NCI-H2029 treated with DMSO at 0.1 percent for 48 hours (cell line): ENCODE results near the gene ATF3.
"Not testable (repeated sequence)": the region's sequence is repeated elsewhere in the genome, so short reads cannot be mapped to it uniquely, and the experiment has no call there.

Experiments used
- DNase-seq: peaks from one replicate; lab custom pipeline; 2025; lab: John Stamatoyannopoulos, UW

ATF3 gene

DNA sequence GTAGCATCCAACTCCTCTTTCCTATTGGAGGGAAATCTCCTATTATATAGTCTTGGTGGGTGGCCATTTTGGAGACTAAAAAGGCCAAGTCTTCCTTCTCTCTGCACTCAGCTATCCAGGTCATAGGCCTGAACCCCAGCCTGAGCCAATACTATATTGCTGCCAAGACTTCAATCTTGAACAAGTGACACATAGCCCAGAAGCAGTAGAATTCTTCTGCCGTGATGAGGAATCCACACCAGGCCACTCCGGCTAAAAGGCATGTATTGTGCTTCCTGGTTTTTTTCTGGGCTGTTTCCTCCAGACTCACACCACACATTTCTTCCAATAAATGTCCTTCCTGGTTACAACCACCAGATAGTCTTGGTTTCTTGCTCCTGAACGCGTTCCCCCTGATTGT is 43.0 kb downstream of the ATF3 start:
- no peak for DNase-seq

DNA sequence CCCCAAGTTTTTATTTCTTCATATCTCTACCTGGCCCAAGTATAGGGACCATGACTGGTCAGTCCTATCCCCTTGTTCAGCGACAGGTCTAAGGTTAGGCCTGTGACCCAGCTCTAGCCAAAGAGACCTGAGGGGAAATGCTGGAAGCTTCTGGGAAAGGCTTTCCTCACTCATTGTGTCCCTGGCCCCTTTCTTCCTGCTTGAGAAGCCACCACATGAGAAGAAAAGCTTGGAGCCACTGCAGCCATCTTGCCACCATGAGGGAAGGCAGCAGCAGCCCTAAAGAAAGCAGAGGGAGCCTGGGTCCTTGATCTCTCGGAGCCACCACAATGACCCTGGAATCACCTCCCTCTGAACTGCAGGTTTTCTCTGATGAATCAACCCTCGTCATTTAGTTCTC is 43.4 kb downstream of the ATF3 start:
- no peak for DNase-seq

DNA sequence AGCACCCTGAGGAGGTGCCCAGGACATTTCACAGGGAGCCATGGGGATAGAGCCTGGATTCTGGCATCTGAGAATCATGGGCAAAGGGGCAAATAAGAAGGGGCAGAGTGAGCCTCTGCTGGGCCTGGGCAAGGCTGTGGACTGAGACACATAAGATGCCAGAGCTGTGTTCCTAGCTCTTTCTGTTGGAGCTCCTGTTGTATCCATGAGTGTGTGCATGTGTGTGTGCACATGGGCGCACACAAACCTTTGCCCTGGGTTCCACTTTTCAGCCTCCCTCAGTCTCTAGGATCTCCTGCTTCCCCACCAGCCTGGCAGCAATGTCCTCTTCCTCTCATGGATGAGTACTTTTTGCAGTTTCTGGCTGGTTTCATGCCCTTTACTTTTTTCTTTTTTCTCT is 44.0 kb downstream of the ATF3 start:
- DNase-seq: no peak

DNA sequence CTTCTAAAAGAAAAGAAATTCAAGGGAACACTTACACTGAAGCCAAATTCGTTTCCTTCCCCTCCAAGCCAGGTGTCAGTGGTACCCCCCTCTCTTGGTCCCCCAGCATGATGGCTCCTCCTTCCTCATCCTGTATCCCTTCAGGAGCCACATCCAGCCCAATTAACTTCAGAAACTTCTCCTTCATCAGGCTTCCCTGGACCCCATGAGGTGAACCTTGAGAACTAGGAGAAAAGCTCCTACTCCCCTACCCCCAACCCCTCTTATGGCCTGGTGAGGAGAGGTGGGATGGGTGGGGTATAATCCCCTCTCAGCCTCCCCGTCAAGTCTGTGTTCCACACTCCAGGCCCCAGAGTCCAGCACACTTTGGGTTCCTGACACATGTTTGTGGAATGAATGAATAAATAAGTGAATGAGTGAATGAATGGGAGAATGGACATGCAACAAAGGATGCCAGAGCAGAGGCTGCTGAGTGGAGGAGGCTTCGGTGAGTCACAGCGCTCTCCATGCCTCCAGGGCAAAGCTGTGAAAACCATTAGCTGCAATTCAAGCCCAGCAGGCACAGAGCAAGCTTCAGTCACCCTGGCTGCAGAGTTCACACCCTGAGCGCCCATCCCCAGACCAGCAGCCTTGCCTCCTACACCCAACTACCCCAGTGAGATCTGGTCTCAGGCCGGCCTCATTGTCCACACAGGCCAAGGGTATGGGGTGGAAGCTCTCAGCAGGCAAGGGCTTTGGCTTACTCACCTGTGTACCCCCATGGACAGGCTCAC is 47.3 kb downstream of the ATF3 start:
- no peak for DNase-seq

DNA sequence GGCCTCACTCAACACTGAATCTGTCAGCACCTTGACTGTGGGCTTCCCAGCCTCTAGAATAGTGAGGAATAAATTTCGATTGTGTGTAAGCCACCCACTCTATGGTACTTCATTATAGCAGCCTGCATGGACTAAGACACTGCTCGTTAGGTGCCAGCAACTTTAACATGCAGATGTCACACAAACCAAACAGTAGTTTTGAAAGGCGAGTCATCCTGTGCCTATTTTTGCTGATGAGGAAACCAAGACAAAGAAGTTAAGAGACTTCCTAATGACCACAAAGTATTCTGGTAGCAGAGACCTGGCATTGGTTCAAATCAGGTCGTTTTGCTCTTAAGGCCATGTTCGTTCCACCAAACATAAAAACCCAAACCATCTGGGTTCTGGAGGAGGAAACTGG is 48.2 kb downstream of the ATF3 start:
- DNase-seq: no peak

DNA sequence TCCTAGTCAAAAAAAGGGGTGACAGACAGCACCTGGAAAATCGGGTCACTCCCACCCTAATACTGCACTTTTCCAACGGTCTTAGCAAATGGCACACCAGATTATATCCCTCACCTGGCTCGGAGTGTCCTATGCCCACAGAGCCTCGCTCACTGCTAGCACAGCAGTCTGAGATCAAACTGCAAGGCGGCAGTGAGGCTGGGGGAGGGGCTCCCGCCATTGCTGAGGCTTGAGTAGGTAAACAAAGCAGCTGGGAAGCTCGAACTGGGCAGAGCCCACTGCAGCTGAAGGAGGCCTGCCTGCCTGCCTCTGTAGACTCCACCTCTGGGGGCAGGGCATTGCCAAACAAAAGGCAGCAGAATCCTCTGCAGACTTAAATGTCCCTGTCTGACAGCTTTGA is 49.7 kb downstream of the ATF3 start:
- not testable (repeated sequence) for DNase-seq

DNA sequence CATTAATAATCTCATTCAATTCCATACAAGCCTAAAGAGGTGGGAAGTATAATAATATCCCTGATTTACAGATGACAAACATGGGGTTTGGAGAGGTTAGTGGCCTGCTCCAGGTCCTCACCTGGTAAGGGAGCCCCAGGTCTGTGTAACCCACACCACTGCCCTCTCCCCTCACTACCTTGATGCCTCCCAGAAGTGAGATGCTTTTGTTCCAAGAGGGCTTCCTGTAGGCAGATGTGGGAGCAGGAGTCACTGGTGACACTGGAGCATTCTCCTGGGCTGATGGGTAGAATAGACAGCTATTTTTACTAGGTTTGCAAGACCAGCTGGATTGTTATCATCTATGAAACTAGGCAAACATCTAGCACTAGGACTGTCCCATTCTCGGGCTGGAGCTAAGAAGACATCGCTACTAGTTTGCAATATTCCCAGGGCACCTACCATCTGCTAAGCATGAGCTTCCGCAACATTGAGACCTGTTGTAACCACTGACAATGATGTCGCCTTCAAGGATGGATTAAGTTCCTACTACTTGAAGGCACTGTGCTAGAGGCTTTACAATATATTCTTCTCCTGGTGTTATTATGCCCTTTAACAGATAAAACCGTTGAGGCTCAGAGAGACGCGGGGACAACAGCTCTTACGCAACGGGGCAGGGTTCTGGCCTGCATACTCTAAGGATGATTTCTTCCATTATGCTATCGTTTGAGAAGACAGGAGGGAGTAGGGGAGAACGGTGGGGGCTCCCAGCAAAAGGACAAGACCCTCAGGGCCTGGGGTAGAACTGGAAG is 56.0 kb downstream of the ATF3 start:
- no peak for DNase-seq

DNA sequence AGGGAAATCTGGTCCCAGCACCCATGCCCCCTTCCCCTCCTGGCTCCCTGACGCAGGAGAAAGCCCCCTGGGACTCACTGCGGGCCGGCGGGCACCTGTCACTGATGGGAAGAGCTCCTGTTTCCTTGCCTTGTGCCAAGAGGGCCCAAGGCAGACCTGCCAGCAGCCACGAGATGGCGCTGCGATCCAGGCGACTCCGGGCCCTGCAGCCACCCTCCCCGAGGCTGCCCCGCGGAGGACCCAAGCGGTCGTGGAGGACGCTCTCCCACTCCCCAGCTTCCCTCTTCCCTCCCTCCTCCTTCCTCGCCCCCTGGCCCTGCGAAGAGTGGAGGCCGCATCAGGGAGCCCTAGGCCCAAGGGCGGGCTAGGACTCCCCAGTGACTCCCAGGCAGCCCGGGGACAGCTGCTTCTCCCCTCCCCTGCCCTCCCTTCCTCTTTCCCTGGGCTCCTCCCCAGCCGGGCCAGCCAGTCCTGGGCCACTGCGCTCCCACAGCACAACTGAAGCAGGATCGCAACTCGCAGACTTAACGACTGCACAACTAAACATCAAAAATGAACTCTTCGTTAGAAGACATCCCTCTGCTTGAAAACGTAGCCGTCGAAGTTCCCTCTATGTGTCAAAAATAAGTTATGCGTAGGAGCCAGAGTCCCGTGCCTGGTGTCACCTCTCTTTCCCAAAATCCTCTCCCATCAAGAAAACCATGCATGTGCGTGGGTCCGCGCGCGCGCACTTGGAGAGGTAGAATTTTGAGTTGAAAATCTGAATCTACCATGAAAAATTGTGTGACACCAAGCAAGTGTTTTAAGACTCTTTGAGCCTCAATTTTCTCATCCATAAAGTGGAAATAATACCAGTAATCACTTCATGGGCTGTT is 56.9 kb downstream of the ATF3 start:
- peak; percentile 51 for DNase-seq

DNA sequence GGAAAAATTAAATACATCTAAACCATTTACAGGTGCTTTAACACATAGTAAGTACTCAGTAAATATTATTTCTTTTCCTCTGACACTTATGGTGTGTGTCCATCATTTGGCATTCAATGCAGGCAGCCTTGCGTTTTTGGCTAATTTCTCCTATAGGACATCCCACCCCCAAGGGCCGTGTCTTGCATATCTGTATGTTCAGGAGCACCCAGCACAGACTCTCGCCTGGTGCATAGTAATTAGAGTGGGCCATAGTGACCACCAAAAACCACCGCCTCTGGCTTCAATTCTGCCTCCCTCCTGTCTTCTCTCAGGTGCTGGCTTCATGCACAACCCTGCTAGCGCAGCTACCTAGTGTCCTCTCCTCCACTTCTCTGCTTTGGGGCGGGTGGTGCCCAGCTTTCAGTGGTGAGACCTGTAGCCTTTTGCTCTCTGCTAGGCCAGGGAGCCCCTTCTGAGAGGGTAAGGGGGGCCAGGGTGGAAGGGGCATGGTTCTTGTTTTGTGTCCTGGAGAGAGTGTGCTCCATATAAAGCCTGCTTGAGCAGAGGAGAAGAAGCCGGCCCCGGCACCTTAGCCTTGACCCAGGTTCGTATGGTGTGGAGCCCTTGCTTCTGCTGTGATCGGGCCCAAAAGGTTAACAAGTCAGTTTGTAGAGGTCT is 57.7 kb downstream of the ATF3 start:
- no peak for DNase-seq

DNA sequence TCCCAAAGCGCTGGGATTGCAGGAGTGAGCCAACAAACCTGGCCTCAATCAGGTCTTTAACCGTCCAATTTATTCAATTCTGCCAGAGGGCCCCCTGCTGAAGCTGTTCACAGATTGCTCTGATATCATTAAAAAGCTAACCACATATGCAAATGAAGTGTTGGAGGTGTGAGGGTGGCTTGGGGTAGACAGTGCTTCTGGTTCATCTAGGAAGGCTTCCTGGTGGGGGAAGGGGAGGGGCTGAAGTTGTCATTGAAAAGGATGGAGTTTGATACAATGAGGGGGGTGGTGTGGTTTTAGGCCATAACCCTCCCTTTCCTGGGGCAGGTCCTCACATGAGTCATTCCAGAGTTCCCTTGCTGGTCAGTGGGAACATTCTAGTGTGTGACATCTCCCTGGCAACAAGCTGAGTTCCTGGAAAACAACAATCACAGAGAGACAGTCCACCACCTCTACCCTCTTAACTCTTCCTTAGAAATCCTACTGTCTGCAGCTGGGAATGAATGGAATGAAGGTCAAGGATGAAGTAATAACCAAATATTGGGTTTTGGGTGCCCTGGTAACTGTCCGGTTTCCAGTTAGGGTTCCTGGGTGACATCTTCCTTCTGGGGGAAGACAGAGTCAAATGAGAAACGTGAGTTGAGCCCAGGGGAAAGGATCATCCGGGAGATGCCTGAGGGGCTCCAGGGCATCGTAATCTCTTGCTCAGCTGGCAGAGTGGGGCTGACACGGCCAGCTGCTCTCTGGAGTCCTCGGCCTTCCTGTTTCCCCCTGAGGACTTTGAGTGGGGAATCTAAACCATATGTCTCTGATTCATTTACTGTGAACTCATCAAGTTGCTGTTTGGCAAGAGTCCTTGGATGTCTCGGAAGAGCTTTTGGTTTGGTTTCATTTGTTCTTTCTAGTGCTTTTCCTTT is 58.9 kb downstream of the ATF3 start:
- DNase-seq: no peak

DNA sequence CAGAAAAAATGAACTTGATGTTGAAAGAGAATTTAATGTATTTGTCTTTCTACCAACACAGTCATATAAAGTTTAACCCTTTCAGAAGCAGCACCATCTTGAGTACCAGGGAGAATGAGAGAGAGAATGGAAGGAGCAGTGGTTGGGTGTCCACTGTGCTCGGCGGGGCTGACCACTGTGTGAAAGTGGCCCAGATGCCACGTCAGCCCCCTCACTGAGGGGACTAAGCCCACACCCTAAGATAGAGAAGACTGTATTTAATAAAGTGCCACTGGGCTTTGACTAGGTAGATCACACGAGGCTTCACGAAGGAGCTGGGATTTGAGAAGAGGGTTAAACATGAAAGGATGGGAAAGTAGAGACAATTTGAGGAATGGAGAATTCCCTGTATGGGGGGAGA is 59.9 kb downstream of the ATF3 start:
- DNase-seq: no peak

DNA sequence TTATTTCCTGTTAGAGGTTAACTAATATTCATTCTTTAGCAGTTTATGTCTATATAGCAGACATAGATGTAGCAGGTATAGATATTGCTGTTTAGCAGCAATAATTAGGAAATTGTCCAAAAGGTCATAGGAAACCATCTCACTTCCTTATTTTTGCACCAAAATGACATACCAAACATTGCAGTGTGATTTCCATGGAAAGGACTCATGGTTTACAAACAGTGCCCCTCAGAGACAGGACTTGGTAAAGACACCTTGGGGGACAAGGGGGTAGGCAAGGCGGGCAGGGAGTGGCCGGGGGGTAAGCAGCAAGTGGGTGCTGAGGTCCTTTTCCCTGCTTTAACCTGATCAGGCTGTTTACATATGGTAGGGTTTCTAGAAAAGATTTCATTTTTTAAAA is 60.5 kb downstream of the ATF3 start:
- no peak for DNase-seq

DNA sequence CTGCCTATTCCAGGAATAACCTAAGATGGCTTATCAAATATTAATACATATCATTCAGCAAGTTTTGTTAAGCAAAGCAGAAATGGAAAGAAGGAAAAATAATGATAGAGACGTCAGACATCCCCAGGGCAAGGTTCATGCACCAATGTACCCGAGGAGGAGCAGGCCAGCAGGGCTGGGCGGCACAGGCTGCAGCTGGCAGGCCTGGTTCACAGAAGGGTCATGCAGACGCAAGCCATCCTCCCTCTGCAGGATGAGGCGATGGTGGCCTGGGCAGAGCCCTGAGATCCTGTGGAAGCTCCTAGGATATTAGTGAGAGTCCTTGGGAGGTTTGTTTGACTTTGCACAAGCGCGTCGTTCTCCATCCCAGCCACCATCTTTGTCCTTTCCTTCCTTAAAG is 61.0 kb downstream of the ATF3 start:
- no peak for DNase-seq

DNA sequence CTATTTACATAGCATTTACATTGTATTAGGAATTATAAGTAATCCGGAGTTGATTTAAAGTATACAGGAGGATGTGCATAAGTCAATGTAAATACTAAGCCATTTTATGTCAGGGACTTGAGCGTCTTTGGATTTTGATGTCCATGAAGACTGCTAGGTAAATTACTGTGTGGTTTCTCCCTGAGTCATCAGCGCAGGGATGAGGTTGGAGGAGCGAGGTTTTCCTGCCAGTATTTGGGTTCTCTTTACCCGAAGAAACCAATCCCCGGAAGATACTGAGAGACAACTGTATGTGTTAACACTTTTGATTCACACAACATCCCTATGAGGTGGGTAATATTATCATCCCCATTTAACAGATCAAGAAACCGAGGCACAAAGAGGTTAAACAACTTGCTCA is 61.7 kb downstream of the ATF3 start:
- no peak for DNase-seq
